ENCODE measurements around the gene FKBP4.

- TF ChIP-seq CTCF (IDR thresholded peaks at IDR 0.05; ENCODE audit: low read depth, low read length, missing input control) (no peak), YY1 (IDR thresholded peaks at IDR 0.05) (no peak), MAX (IDR thresholded peaks at IDR 0.05) (no peak), NR2F2 (IDR thresholded peaks at IDR 0.05) (no peak), RAD21 (IDR thresholded peaks at IDR 0.05) (no peak), FOXA1 (IDR thresholded peaks at IDR 0.05) (no peak)
These were observed 48.2 kb downstream of the FKBP4 start for GRCh38 chr12:2842948-2843347.
